MV-4-11 (cell line): Measurements from ENCODE around the gene SPTLC2.
"Not testable (repeated sequence)": the region's sequence is repeated elsewhere in the genome, so short reads cannot be mapped to it uniquely, and the experiment has no call there.

Experiments
- DNase-seq: peaks from one replicate; lab custom pipeline; 2025; lab: John Stamatoyannopoulos, UW

The SPTLC2 gene

DNA sequence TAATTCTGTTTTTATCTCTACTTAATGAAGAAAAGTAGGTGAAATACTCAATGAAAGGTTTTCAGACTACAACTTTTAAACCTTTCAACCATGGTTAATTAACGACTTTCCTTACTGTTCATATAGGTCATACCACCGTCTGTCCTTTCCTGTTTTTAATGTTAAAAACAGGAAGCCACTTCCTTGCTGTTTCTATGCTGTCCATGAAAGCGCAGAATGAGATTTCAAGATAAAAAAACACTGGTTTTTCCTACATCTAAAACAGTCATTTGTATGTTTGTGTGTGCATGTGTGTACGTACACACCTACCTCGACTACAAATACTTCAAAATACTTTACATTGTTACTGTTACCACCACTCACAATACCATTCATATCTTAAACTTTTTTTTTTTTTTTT lies 27.3 kb downstream of the SPTLC2 start:
- peak; percentile 49 for DNase-seq

DNA sequence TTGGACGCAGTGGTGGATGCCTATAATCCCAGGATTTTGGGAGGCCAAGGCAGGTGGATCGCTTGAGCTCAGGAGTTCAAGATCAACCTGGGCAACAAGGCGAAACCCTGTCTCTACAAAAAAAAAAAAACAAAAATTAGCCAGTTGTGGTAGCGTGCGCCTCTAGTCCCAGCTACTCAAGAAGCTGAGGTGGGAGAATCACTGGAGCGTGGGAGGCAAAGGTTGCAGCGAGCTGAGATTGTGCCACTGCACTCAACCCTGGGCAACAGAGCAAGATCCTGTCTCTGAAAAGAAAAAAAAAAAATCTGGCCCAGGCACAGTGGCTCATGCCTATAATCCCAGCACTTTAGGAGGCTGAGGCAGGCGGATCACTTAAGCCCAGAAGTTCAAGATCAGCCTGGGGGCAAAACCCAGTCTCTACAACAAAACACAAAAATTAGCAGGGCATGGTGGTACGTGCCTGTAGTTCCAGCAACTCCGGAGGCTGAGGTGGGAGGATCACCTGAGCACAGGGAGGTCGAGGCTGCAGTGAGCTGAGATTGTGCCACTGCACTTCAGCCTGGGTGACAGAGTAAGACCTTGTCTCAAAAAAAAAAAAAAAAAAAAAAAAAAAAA lies 27.9 kb downstream of the SPTLC2 start:
- not testable (repeated sequence) for DNase-seq

DNA sequence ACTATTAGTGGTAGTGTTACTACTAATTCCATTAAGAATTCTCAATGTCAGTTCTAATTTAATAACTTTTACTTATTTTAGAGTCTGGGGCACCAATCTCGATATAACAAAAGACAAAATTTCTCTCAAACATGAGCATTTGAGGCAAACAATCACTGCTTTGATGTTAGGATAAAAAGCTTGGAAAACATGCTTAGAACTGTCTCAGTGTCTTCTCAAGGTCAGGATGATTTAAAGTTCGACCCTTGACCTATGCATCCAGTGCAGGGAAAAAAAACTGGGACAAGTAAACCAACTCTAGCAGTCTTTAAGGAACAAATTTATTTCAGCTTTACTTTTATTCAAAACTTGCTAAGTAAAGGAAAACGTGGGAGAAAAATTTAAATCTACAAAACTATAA lies 31.1 kb downstream of the SPTLC2 start:
- no peak for DNase-seq

DNA sequence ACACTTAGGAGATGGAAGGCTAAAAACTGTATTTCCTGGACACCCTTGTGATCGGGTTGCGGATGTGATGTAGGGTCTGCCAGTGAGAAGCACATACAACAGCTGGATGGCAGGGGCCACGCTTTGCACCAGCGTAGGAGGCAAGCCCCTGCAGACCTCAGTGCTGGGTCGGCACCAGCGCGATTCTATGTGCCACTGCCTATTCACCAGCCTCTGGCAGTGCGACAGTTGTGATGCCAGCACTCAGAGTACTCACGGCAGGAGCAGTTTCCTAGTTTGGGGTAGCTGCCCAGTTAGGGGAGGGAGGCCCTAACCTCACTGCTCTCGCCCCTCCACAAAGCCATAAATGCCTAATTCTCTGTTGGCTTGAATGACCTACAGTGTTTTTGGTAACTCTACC lies 31.6 kb downstream of the SPTLC2 start:
- DNase-seq: no peak

DNA sequence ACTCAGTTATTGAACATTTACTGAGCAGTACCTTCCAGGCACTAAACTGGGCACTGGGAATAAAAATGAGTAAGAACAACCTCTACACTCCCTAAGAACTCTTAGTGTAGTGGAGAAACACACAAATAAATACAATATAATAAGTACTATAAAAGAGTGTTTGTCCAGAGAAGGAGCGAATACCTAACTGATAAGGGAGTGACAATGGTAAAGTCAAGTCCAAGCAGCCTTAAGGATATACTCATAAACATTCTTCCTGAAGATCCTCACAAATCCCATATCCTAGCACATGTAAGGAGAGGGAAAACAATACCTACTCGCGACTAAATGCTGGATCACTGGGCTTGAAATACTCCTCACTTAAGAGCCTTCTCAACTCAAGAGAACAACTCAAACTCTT lies 32.8 kb downstream of the SPTLC2 start:
- no peak for DNase-seq

DNA sequence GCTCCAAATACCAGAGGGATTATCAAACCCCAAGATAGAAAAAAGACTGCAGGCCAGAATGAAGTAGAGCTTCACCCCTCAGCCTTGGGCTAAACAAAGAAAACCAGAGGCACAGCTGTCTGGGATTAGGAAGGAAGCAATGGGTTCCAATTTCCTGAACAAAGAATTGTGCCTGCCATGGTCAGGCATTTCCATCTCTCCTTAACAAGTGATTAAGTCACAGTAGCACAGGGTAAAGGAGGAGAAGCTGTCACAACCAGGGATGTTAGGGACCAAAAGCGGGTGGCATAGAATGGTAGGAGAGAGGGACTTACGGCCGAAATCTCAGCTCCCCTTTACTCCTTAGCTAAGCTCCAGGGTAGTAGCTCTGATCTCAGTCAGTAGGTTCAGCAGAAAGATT lies 33.9 kb downstream of the SPTLC2 start:
- DNase-seq: peak; percentile 17

DNA sequence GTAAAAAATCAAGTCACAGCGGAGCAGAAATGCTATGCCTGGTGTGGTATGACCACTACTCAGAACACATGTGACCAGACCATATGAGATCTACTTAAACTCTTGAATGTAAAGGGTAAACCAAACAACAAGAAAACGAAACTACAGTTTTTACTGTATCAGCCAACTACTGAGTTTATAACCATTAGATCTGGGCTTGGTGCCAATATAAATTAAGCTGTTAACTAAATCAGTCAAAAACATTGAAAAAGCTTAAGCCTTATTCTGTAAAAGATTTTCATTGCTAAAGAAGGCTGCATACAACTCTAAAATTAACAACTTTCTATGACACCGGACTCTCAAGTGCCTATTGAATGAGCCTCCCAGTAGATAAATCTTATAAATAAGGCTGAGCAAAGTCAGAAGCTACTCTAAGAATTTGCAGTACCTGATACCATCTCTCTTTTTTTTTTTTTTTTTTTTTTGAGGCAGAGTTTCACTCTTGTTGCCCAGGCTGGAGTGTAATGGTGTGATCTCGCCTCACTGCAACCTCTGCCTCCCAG lies 35.4 kb downstream of the SPTLC2 start:
- no peak for DNase-seq

DNA sequence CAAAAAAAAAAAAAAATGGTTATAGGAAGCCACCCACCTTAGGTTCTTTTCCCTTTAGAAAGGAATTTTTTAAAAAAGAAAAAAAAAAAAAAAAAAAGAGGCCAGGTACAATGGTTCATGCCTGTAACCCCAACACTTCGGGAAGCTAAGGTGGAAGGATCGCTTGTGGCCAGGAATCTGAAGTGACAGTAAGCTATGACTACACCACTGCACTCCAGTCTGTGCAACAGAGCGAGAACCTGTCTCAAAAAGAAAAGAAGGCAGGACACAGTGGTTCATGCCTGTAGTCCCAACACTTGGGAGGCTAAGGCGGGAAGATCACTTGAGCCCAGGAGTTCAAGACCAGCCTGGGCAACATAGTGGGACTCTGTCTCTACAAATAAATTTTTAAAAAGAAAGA lies 36.0 kb downstream of the SPTLC2 start:
- DNase-seq: no peak

DNA sequence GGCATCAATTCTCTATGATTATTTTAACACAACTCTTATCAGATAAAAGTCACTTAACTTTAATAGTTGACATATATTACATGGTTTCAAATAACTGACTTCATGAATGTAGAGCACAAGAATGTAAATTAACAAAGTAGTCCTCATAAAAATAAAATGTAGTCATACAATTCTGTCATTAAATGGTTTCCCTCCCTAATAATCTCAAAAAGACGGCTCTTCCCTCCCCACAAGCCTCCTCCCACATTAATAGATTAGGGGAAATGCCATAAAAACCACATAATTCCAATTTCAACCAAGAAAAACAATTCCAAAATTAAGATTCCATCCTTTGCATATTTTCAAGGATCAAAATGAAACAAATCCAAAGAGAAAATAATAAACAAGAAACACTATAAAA lies 36.7 kb downstream of the SPTLC2 start:
- no peak for DNase-seq

DNA sequence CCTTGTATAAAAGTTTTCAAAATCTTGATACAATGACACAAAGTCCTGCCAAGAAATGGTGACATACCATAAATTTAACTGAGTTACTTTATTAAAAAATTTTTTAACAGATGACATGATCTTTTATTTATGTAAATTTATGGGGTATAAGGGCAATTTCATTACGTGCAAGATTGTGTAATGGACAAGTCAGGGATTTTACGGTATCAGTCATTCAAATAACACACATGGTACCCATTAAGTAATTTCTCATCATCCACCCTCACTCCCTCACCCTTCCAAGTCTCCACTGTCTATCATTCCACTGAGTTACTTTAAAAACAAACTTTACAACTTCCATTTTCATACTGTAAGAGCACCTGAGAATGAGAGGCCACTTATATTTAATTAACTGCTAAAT lies 37.4 kb downstream of the SPTLC2 start:
- no peak for DNase-seq

DNA sequence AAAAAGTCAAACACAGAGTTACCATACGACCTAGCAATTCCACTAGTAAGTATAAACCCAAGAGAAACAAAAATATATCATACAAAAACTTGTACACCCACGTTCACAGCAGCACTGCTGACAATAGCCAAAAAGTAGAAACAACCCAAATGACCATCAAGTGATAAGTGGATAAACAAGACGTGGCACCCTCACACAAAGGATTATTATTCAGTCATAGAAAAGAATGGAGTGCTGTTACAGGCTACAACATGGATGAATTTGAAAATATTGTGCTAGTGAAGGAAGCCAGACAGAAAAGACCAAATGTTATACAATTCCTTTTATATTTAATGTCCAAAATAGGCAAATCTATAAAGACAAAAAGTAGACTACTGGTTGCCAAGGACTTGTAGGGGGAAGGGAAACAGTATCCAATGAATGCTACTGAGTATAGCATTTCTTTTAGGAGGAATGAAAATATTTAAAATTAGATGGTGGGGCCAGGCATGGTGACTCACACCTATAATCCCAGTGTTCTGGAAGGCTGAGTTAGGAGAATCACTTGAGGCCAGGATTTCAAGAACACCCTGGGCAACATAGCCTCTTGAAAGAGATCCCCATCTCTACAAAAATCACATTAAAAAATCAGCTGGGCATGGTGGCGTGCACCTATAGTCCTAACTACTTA lies 41.9 kb downstream of the SPTLC2 start:
- DNase-seq: no peak

DNA sequence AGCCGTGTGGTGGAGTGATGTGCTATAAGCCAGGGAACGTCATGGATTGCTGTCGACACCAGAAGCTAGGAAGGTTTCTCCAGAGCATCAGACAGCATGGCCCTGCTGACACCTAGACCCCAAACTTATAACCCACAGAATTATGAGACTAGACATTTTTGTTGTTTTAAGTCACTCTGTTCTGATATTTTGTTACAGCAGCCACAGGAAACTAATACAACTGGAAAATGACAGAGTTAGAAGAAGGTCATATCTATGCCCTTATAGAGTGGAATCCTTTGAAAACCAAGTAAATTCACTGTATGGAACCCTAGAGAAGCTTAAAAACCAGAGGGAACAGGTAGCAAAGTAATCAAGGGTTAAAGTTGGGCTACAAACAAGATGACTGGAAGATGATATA lies 42.5 kb downstream of the SPTLC2 start:
- DNase-seq: no peak

DNA sequence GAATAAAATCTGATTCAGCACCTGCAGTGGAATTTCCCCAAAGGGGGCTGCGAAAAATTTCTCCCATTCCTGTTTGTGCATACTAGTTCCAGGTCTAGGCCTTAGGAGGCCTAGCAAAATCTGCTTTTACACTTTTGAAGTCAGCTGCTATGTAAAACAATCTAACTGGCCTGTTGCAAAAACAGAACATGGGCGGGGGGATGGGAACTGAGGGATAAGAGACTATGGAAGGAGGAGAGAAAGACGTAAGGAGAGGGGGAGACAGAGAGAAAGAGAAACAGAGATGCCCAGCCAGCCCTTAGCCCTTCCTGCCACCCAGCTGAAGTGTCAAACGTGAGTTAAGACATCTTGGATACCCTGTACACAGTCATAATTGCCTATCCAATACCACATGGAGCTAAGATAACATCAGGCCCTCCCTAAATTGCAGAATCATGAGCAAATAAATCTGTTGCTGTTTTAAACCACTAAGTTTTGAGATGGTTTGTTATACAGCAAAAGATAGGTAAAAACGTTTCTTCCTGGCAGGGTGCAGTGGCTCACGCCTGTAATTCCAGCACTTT lies 45.6 kb downstream of the SPTLC2 start:
- DNase-seq: no peak

DNA sequence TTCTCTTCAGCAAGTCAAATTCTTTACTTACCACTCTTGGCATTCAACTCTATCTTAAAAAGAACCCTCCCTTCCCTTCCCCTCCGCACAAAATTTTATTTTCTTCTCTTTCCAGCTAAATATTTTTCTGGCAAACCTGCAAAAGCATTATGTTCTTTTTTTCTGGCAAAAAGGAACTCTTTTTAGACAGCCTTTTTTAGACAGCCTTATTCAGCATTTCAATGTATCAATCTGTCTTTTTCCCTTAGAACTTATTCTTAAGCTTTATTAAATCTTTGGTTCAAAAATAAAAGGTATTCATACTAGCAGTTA lies 50.5 kb downstream of the SPTLC2 start:
- no peak for DNase-seq

DNA sequence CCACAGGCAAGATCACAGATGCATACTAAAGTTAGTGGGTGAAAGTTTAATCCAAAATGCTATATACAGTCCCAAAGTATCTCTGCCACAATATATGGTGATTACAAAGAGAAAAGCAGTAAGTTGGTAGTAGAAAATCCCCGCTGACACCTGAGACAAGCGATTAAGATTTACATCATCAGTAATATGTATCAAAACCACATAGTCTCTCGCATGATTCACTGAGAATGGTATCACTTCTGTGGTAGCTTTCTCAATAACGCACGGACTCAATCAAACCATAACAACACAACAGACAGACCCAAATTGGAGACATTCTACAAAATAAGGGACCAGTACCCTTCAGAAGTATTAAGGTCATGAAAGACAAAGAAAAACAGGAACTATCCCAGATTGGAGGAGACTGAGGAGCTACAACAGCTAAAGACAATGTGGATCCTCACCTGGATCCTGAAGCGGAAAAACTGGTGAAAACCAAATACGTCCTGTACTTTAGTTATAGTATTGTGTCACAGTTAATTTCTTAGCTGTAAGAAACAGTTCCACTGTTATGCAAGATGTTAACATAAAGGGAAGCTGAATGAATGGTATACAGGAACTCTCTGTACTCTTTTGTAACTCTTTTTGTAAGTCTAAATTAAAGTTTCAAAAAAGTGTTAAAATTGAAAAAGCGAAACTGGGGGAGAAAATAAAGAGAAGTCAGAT lies 51.0 kb downstream of the SPTLC2 start:
- DNase-seq: peak; percentile 89

DNA sequence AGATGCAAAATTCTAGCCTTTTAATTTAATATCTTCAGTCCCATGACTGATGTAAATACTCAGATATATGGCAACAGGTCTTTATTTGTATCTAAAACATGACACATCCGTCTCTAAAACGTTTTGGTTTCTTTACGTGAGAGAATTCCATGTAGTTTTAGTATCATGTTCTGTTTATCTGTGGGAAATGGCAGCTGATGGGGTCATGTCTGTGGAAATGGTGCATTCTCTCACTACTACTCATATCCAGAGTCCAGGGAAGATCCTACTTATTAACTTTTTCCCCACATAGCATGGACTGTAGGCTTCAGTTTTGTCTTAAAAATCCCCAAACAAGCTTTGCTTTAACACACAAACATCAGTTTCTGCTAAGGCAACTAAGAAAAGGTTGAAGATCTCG lies 53.8 kb downstream of the SPTLC2 start:
- no peak for DNase-seq

DNA sequence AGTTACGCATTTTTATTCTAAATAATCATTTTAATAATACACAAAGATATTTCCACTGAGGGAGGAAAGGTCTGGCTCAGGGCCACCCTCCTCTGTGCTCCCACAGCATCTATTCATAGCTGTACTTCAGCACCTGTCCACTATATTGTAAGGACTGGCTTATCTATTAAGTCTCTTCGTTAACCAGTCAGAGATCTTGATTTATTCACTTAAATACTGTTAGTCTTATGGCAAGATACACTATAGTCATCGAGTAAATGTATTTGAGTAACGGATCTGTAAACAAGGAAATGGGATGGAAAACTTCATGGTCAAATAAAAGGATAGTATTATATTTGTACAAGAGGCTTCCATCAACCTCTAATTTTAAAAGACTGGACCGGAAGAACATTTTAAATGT lies 54.6 kb downstream of the SPTLC2 start:
- no peak for DNase-seq

DNA sequence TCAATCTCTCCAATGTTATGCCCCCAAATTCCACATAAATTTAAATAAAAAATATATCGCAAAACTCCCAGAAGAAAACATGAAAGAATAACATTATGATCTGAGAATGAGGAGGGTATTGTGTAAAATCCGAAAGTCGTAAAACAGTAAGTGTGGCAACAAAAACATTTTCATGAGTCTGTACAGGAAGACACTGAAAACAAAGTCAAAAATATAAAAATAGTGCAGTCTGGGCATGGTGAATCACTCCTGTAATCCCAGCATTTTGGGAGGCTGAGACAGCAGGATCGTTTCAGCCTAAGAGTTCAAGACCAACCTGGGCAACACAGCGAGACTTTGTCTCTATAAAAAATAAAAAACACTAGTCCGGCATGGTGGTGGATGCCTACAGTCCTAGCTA lies 57.1 kb downstream of the SPTLC2 start:
- DNase-seq: peak; percentile 70

DNA sequence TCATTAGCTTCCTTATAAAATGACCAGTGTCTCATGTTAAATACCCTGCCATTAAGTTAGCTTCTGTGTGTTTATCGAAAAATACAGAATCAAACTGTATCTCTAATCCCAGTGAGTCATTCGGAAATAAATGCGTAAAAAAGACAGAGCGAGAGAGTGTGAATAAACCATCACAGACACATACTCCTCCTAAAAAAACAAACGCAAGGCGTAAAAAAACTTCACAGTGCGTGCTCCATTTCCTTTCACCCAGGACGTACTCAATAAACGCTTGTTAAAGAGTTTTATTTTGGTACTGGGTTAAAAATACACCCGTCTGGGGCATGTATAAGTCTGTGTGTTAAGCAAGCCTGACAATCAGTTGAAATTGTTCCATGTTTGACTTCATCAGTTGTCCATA lies 59.0 kb downstream of the SPTLC2 start:
- DNase-seq: peak; percentile 61

DNA sequence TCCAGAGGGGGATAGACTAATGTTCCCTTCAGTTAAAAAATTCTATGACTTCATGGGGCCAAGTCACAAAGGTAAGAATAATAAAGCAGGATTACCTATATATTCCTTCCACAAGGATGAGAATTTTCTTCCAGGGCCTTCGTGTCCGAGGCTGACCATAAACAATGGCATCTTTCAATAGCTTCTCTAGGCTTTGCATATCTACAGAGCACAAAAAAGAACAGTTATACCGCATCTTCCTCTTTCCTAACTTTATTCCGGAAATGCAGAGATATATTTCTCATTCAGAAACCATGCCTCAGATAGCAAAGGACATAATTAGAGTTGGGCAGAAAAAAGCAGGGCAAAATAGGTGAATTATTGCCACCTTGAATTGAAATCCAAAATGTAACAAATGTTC lies 59.5 kb downstream of the SPTLC2 start:
- DNase-seq: peak; percentile 81

DNA sequence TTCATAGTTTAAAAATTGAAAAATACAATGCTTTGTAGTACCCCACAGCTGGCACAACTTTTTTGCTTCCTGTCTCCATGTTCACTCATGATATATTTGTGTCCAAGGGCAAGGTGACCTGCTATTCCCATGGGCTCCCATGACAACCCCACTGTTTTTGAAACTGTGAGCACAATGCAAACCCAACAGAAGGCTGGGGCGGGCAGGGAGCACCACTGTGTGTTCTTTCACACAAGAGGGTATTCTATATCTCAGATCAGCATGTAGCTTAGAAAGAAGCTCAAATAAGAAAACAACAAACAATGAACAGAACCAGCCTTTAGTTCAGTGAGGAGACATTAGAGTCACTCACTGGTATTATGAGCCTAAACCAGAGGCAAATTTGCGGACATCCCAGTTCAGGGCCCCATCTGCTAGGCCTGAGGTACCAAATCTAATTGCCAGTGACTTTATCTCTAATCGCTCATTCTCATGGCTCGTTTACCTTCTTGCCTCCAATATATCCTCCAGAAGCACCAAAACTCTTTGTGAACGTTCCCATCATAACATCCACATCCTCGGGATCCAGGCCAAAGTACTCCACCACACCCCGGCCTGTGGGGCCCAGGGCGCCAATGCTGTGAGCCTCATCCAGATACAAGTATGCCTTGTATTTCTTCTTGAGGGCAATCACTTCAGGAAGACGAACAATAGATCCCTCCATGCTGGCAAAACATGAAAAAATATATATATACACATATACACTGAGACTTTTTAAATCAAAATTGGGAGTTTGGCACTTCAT lies 61.4 kb downstream of the SPTLC2 start:
- DNase-seq: no peak

DNA sequence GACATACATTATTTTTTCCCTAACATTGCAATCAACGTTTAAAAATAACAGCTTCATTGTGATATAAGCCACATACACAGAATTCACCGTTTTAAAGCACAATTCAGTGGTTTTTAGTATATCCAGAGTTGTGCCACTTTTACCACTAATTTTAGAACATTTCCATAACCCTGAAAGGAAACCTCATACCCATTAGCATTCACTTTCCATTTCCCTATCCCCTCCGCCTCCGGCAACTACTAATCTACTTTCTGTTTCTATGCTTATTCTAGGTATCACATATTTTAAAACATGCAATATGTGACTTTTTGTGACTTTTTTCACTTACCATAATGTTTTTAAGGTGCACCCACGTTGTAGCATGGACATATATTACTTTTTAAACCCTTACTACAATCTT lies 62.2 kb downstream of the SPTLC2 start:
- peak; percentile 59 for DNase-seq
